GM12873 (cell line): ENCODE data around the gene NTM.

Experiments
- CTCF ChIP-seq: IDR thresholded peaks from 2 replicates; pipeline ENCODE4 v1.5.1; 2012; ENCODE audit warnings: low read depth, mild to moderate bottlenecking, moderate library complexity, low read length, control low read depth; ENCODE audit not compliant: insufficient read depth; ENCODE audit errors: missing control alignments

NTM gene

DNA sequence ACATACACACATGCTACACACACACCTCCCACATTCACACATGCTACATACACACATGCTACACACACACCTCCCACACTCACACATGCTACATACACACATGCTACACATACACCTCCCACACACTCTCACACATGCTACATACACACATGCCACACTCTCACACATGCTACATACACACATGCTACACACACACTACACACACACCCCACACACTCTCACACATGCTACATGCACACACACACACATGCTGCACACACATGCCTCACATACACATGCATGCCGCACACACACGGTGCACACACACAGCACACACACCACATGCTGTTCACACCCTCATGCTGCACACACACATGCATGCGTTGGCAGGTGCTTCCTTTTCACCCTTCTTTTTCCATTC lies 495.4 kb downstream of the NTM start:
- TF ChIP-seq CTCF: no peak

DNA sequence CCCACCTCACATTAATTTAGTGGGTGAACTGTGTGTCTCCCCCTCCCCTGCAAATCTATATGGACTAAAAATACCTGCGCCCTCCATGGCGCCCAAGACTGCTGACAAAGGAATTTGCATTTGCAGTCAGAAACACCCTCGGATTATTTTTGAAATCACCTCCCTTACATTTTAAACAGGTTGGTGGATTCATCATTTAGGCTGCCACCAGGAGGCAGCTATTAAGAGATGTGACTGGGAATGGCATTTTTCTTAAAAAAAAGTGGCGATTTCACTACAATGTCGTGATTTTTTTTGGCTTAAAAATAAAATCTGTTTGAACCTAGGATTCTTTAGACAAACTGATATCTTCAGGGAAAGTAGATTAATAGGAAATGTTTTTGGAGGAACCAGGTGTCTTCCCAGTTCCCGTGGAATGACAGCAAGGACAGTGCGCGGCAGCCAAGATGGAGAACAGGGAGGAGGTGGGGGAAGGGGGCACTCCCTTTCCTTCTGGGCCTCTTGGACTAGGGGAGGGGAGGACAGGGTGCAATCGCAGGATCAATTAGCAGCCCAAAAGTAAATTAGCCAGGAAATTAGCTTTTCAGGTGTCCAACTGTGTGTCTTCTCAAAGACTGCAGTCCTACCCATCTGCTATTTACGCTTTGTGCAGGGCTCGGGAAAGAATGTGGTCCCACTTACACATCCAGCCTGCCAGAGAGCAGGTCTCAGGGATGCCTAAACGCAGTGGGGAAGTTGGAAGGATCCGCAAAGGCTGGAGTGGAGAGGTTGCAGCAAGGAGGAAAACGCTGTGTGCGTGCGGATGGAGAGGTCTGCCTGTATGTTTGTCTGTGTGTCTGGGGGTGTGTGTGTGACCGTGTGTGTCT lies 496.4 kb downstream of the NTM start:
- no peak for TF ChIP-seq CTCF

GRCh38 chr11:131867457-131868257 lies 497.2 kb downstream of the NTM start:
- TF ChIP-seq CTCF: peak; percentile 90

DNA sequence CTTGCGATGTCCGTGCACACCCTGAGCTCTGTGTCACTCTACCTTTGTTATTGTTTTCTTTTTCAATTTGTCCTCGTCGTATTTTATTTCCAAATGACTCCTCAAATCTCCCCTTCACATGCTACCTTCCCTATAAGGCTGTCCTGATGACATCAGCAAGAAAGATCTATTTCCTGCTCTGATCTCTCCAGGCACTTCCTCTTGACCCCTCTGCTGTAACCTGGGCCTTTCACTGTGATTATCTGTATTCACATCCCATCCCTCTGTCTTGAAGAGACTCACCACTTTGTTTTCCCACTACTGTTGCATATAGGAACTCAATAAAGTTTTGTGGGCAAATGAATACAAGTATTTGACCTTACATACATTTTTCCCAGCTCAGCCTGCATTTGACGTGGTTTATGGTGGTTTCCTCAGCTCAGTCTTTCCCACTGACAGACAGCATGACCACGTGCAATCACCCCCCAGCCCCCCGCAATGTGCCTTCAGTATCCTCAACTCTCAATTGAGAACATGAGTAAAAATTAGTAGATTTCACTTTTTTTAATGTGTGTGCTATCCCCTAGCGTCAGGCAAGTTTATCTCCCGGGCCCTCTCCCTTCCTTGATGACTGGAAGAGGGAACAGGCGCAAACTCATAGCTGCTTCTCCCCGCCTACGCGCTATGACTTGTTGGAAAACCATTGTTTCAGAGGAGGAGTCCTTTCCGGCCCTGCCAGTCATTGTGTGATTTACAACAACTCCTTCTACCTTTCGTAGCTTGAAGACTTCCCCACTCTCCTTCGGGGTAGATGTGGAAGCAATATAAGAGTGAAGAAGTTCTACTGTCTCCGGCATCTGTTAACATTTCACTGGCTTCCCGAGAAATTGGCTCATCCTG lies 498.5 kb downstream of the NTM start:
- TF ChIP-seq CTCF: no peak

GRCh38 chr11:131870305-131870704 lies 499.9 kb downstream of the NTM start:
- no peak for TF ChIP-seq CTCF

- no peak for TF ChIP-seq CTCF
Measured at GRCh38 chr11:131871006-131871405, 500.6 kb downstream of the NTM start.
